Testis (tissue), 2 donors: ENCODE measurements around the gene FOXN3.

Source experiments
- POLR2A ChIP-seq: fragments of 450-650 bp; IDR thresholded peaks from one replicate; pipeline ENCODE4 v1.6.1; 2017; ENCODE audit warnings: antibody characterized with exemption, mild to moderate bottlenecking, moderate library complexity
- TF ChIP-seq, protein P1 (sequence below), 3 experiments: fragments of 450-650 bp in 2 of 3; fragments of 200-600 bp in 1 of 3; sonication (generic) in 1 of 3; IDR thresholded peaks; one replicate each; pipeline ENCODE4 v1.5.1; 2016 to 2019; ENCODE audit warnings: antibody characterized with exemption in 3 of 3, mild to moderate bottlenecking in 2 of 3, moderate library complexity in 1 of 3

DNA sequence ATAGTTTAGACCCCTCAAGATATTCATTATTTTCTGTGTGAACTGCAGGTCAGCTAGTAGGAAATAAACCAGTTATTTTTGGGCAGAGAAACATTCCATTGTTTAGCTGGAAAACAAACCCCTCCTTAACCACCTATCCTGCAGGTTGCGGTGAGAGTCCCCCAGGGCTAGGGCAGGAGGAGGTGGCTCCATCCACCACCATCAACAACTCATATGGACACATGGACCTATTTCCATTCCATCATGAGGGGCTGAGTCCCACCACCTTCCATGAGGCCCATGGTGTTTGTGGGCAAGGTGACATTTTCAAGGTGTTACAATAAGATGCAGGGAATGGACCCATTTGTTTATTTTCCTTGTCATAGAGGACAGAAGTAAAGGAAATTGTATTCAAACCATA is 160.1 kb downstream of the FOXN3 start:
- TF ChIP-seq, protein P1, sequence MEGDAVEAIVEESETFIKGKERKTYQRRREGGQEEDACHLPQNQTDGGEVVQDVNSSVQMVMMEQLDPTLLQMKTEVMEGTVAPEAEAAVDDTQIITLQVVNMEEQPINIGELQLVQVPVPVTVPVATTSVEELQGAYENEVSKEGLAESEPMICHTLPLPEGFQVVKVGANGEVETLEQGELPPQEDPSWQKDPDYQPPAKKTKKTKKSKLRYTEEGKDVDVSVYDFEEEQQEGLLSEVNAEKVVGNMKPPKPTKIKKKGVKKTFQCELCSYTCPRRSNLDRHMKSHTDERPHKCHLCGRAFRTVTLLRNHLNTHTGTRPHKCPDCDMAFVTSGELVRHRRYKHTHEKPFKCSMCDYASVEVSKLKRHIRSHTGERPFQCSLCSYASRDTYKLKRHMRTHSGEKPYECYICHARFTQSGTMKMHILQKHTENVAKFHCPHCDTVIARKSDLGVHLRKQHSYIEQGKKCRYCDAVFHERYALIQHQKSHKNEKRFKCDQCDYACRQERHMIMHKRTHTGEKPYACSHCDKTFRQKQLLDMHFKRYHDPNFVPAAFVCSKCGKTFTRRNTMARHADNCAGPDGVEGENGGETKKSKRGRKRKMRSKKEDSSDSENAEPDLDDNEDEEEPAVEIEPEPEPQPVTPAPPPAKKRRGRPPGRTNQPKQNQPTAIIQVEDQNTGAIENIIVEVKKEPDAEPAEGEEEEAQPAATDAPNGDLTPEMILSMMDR (IDR thresholded peaks at IDR 0.05), result no peak
- TF ChIP-seq POLR2A, result no peak
